Fibroblast of peridontal ligament (primary cell): ENCODE results near the gene KAT14.
"Not testable (repeated sequence)": the region's sequence is repeated elsewhere in the genome, so short reads cannot be mapped to it uniquely, and the experiment has no call there.

ENCODE experiments used
- DNase-seq: peaks from one replicate; pipeline ENCODE4 v3.0.0-alpha.2; 2010; ENCODE audit errors: extremely low read depth

Gene KAT14

GRCh38 chr20:18164356-18164755 is 26.7 kb downstream of the KAT14 start:
- DNase-seq, result peak; percentile 2

GRCh38 chr20:18165553-18165952 is 27.9 kb downstream of the KAT14 start:
- no peak for DNase-seq

GRCh38 chr20:18166241-18166881 is 28.7 kb downstream of the KAT14 start:
- DNase-seq, result no peak

- no peak for DNase-seq
These were observed 29.3 kb downstream of the KAT14 start for GRCh38 chr20:18166950-18167349.

GRCh38 chr20:18172379-18172778 is 34.7 kb downstream of the KAT14 start:
- no peak for DNase-seq

GRCh38 chr20:18174906-18175683 is 37.4 kb downstream of the KAT14 start:
- DNase-seq, result no peak

- DNase-seq, result no peak
These were observed 38.7 kb downstream of the KAT14 start for GRCh38 chr20:18176318-18176785.

GRCh38 chr20:18180366-18180765 is 42.7 kb downstream of the KAT14 start:
- not testable (repeated sequence) for DNase-seq

- no peak for DNase-seq
These were observed 43.2 kb downstream of the KAT14 start for GRCh38 chr20:18180815-18181214.

GRCh38 chr20:18187020-18187419 is 49.4 kb downstream of the KAT14 start:
- peak; percentile 5 for DNase-seq

GRCh38 chr20:18188434-18188833 is 50.8 kb downstream of the KAT14 start:
- DNase-seq, result peak; percentile 72

- no peak for DNase-seq
These were observed 52.9 kb downstream of the KAT14 start for GRCh38 chr20:18190338-18191233.

GRCh38 chr20:18191306-18191705 is 53.6 kb downstream of the KAT14 start:
- no peak for DNase-seq

GRCh38 chr20:18194461-18194860 is 56.8 kb downstream of the KAT14 start:
- not testable (repeated sequence) for DNase-seq

GRCh38 chr20:18195931-18196330 is 58.3 kb downstream of the KAT14 start:
- no peak for DNase-seq

GRCh38 chr20:18197382-18198070 is 59.9 kb downstream of the KAT14 start:
- DNase-seq, result no peak

GRCh38 chr20:18202966-18203365 is 65.3 kb downstream of the KAT14 start:
- DNase-seq, result no peak

- not testable (repeated sequence) for DNase-seq
These were observed 66.0 kb downstream of the KAT14 start for GRCh38 chr20:18203700-18204099.

- DNase-seq, result no peak
These were observed 75.3 kb downstream of the KAT14 start for GRCh38 chr20:18213002-18213401.

- DNase-seq, result no peak
These were observed 77.9 kb downstream of the KAT14 start for GRCh38 chr20:18215566-18215965.

GRCh38 chr20:18218280-18218679 is 80.6 kb downstream of the KAT14 start:
- no peak for DNase-seq

- DNase-seq, result no peak
These were observed 85.7 kb downstream of the KAT14 start for GRCh38 chr20:18223409-18223808.
